ENCODE data around the gene HPGDS.

GRCh38 chr4:94377294-94377693 is 34.7 kb upstream of the HPGDS start:
- TF ChIP-seq POLR2A (IDR thresholded peaks at IDR 0.05): no peak
- TF ChIP-seq, protein P1, sequence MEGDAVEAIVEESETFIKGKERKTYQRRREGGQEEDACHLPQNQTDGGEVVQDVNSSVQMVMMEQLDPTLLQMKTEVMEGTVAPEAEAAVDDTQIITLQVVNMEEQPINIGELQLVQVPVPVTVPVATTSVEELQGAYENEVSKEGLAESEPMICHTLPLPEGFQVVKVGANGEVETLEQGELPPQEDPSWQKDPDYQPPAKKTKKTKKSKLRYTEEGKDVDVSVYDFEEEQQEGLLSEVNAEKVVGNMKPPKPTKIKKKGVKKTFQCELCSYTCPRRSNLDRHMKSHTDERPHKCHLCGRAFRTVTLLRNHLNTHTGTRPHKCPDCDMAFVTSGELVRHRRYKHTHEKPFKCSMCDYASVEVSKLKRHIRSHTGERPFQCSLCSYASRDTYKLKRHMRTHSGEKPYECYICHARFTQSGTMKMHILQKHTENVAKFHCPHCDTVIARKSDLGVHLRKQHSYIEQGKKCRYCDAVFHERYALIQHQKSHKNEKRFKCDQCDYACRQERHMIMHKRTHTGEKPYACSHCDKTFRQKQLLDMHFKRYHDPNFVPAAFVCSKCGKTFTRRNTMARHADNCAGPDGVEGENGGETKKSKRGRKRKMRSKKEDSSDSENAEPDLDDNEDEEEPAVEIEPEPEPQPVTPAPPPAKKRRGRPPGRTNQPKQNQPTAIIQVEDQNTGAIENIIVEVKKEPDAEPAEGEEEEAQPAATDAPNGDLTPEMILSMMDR (IDR thresholded peaks at IDR 0.05): no peak

All from heart left ventricle (tissue), 13 donors.